Measurements from ENCODE around the gene FAM3D. TPM values are rescaled to one million over a fixed set of nuclear protein-coding genes. Genes with fewer than 3 reads are reported as not detected.

The FAM3D gene
- total RNA-seq, 1 experiment from 2014 or later, result not detected

DNA sequence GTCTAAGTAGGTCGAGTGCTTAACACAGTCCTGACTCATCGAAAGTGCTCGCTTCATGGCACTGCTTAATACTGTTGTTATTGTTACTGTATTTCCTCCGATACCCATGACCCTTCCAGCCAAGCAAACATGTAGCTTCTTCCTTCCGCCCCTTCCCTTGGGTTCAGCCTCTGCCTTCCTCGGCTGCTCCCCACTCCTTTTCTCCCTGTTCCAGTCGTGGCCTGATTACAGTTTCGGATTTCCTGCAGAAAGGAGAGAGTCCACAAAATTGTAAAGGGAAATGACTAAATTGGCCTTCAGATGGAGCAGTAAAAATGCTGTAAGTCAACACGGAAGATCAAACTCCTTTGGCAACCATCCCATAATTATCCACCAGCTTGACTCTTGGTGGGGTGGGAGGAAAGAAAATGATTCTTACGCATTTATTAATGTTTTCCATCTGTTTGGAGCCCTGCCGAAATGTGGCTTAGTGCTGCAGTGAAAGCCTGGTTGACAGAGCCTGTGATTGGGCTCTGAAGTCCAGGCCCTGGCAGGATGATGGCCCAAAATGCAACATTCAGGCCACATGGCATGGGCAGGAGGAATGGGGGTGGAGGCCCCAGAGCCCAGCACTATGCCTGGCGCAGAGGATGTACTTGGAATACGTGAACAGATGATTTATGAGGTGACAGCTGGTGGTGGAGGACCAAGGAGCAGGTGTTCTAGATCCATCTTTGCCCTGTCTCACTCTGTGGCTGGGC, 37.6 kb downstream of the FAM3D start:
- no peak for ATAC-seq
- no peak for DNase-seq (ENCODE audit: low read depth, low spot score)
- POLR2A ChIA-PET, result interaction anchor here (0.7 kb wide), 1 partner anchor 59 kb away, joined by 4 read pairs; no protein-coding TSS in a partner anchor

DNA sequence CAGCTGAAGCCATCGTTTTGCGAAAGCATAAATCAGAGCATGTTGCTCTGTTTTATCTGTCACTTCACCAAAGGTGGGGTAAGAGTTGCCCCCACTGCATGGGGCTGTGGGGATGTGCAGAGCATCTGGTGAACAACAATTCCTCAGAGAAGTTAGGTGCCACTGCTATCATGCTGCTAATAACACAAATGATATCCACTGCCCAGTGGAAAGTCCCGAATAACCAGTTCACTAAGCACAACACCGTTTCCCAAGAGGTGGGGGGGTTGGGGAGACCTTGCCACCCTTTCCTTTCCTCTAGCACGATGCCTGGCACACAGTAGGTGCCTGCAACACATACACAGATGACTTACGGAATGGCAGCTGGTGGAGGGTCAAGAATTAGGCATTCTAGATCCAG, 38.6 kb downstream of the FAM3D start:
- intact Hi-C loops (cut with micrococcal nuclease; ENCODE audit: unreplicated experiment), result loop anchor here (5.0 kb wide), 1 partner anchor 41 kb away; no protein-coding TSS in a partner anchor
- H3K27ac ChIP-seq (ENCODE audit: low read length), result no peak overlapping the region
- TF ChIP-seq SIN3A (IDR thresholded peaks at IDR 0.05; ENCODE audit: borderline replicate concordance, insufficient read depth, low read depth, low read length) (no peak), POLR2AphosphoS5 (IDR thresholded peaks at IDR 0.05; ENCODE audit: low read depth, low read length) (no peak), CTCF (IDR thresholded peaks at IDR 0.05) (no peak), REST (IDR thresholded peaks at IDR 0.05; ENCODE audit: insufficient read depth in 1 of 2, low read depth in 2 of 2, low read length in 1 of 2) (no peak), TCF7L2 (IDR thresholded peaks at IDR 0.05; ENCODE audit: low read depth, low read length) (no peak)

More for the DNA sequence above, 37.6 kb downstream of the FAM3D start:
- Histone ChIP-seq H3K27me3 (ENCODE audit: control insufficient read depth, insufficient read depth, low read length) (no peaks in the 10 kb centered on the region), H3K9me3 (ENCODE audit: control insufficient read depth, insufficient read depth, low read depth, low read length) (no peaks in the 10 kb centered on the region), H3K4me3 (ENCODE audit: low read depth in 2 of 2, low read length in 2 of 2) (no peak overlapping the region), H3K4me1 (ENCODE audit: control insufficient read depth, insufficient read depth, low read length) (peaks cover 12% of the 10 kb centered on the region), H3K27ac (ENCODE audit: low read length) (no peak overlapping the region), H3K36me3 (ENCODE audit: control insufficient read depth, insufficient read depth, low read length) (no peaks in the 10 kb centered on the region)
- CTCF ChIA-PET, result interaction anchor here (1.4 kb wide), 1 partner anchor 68 kb away, joined by 8 read pairs; no protein-coding TSS in a partner anchor
- no TSS peak for BruUV-seq (replicated peaks)
- intact Hi-C loops (cut with micrococcal nuclease; ENCODE audit: unreplicated experiment), result loop anchor here (1.0 to 5.0 kb wide), 2 partner anchors 42 to 61 kb away; no protein-coding TSS in a partner anchor
- TF ChIP-seq CTCF (IDR thresholded peaks at IDR 0.05), result no peak
- no peak for TF ChIP-seq POLR2AphosphoS5 (IDR thresholded peaks at IDR 0.05; ENCODE audit: low read depth, low read length)
- no peak for TF ChIP-seq TCF7L2 (IDR thresholded peaks at IDR 0.05; ENCODE audit: low read depth, low read length)
- no peak for TF ChIP-seq REST (IDR thresholded peaks at IDR 0.05; ENCODE audit: insufficient read depth in 1 of 2, low read depth in 2 of 2, low read length in 1 of 2)
- no peak for TF ChIP-seq SIN3A (IDR thresholded peaks at IDR 0.05; ENCODE audit: borderline replicate concordance, insufficient read depth, low read depth, low read length)
- in situ Hi-C loops (cut with HindIII; ENCODE audit: low pct_unique_long_range_greater_than_20kb, low sequenced_read_pairs), result no loop called here

More for the DNA sequence above, 38.6 kb downstream of the FAM3D start:
- no TSS peak for BruUV-seq (replicated peaks)
- no peak for ATAC-seq
- no peak overlapping the region for H3K4me3 ChIP-seq (ENCODE audit: low read depth in 2 of 2, low read length in 2 of 2)
- no peak for DNase-seq (ENCODE audit: low read depth, low spot score)
- no peaks in the 10 kb centered on the region for H3K36me3 ChIP-seq (ENCODE audit: control insufficient read depth, insufficient read depth, low read length)
- ChIA-PET POLR2A (no interaction called here), CTCF (no interaction called here)
- in situ Hi-C loops (cut with HindIII; ENCODE audit: low pct_unique_long_range_greater_than_20kb, low sequenced_read_pairs), result no loop called here
- no peaks in the 10 kb centered on the region for H3K9me3 ChIP-seq (ENCODE audit: control insufficient read depth, insufficient read depth, low read depth, low read length)
- peaks cover 12% of the 10 kb centered on the region for H3K4me1 ChIP-seq (ENCODE audit: control insufficient read depth, insufficient read depth, low read length)
- no peaks in the 10 kb centered on the region for H3K27me3 ChIP-seq (ENCODE audit: control insufficient read depth, insufficient read depth, low read length)

Data from Panc1 (cell line).